Measurements from ENCODE around the gene TXNDC16. TPM values are rescaled to one million over a fixed set of nuclear protein-coding genes. Genes with fewer than 3 reads are reported as not detected.
"Not testable (repeated sequence)": the region's sequence is repeated elsewhere in the genome, so short reads cannot be mapped to it uniquely, and the experiment has no call there.

Gene TXNDC16
- polyA plus RNA-seq, 10 donors: 5.9 to 8.6 (median 7.0) TPM

- DNase-seq: no peak
These were observed 13.7 kb downstream of the TXNDC16 start for GRCh38 chr14:52538623-52539022.

GRCh38 chr14:52536269-52536668 is 16.0 kb downstream of the TXNDC16 start:
- no peak for DNase-seq

GRCh38 chr14:52531481-52531880 is 20.8 kb downstream of the TXNDC16 start:
- no peak for DNase-seq

DNA sequence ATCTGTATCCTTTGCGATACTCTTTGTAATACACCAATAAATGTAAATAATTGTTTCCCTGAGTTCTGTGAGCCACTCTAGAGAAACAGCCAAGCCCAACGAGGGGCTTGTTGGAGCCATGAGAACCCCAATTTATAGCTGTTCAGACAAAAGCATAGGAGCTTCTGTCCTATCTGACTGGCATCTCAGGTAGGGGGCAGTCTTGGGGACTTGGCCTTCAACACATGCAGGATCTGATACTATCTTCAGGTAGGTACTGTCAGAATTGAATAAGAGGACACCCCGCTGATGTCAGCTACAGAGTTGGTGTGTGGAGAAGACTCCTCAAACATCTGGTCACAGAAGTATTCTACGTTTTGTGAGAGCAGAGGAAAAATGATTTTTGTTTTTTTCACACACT is 25.3 kb downstream of the TXNDC16 start:
- DNase-seq: no peak

- DNase-seq: no peak
These were observed 29.5 kb downstream of the TXNDC16 start for GRCh38 chr14:52522581-52523345.

DNA sequence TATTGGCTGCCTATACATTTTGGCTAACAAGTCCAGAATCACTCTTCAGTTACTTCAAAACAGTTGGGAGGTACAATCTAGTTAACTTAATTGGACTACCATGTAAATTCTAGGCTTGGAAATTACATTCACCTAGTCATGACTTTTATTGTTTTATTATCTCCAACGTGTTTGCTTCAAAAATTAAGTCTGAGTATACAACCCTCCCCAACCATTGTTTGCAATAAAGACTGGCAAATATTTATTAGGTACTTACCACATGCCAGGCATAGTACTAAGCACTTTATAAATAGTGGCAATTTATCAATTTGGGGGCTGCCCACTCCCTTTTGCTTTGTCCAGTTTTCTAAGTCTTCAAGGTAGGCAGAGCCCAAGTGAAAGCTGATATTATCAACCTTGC is 30.3 kb downstream of the TXNDC16 start:
- no peak for DNase-seq

DNA sequence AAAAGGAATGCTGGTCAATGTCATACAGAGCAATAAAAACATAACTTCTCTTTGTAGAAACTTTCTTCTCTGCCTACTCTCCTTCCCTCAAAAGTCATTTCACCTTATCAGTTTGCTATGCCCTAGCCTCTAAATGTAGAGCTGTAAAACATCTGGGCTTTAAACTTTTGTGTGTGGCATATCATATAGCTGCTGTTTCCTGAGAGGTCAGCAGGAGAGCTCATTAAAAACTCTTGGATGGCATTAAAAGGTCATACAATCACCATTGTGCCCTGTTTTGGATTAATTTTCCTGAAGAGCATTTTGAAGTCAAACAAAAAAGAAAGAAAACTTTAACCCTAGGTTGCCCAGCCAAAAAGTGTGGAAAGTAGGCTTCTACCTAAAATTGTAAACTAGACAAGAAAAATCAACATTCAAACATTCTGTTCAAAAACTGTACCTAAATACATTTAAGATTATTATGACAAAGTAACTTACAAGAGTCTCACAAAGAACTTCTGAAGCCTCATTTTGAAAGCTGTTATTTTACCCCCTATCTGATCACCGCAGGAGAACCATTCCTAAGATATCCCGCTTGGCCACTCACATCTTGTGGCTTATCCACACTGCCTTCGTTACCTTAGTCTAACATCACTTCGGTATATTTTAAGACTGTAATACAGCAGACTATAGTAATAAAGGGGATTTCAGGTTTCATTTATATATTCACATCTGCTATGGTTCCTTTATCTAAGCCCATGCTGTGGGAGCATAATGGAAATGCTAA is 38.1 kb downstream of the TXNDC16 start:
- DNase-seq: no peak

GRCh38 chr14:52513249-52513648 is 39.1 kb downstream of the TXNDC16 start:
- no peak for DNase-seq

GRCh38 chr14:52494444-52494843 is 57.9 kb downstream of the TXNDC16 start:
- peak in 1 of 3 donors; percentile 11 for DNase-seq

DNA sequence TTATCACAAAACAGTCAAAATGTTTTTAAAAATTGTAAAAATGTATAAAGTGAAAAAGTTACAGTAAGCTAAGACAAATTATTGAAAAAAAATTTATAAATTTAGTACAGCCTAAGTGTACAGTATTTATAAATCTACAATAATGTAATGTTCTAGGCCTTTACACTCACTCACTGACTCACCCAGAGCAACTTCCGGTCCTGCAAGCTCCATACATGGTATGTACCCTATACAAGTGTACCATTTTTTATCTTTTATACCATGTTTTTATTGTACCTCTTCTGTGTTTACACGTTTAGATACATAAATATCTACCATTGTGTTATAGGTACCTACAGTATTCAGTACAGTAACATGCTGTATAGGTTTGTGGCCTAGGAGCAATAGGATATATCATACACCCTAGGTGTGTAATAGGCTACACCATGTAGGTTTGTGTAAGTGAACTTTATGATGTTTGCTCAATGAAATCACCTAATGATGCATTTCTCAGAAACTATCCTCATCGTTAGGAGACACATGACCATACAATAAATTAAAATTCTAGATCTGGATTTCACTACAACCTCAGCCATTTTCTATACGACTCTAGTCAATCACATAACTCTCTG is 66.8 kb downstream of the TXNDC16 start:
- DNase-seq: no peak

GRCh38 chr14:52481864-52482263 is 70.4 kb downstream of the TXNDC16 start:
- DNase-seq: no peak

- peak; percentile 19 to 57 (median 29) for DNase-seq
These were observed 78.7 kb downstream of the TXNDC16 start for GRCh38 chr14:52473557-52473956.

DNA sequence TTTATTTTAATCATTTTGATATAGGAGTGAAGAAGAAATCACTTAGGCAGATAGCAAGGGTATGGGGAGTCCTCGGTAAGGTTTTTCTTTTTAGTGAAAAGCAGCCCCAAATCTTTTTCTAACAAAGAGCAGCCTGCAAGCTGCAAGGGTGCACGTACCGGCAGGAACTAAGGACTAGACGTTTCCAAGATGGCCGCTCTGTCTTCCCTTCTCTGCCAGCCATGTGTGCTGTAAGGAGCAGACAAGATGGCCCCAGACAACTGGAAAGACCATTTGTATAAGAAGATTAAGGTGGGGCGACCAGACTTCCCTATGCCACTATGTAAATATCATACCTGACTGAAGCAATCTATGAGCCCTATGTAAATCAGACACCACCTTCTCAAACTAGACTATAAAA is 79.6 kb downstream of the TXNDC16 start:
- no peak for DNase-seq

DNA sequence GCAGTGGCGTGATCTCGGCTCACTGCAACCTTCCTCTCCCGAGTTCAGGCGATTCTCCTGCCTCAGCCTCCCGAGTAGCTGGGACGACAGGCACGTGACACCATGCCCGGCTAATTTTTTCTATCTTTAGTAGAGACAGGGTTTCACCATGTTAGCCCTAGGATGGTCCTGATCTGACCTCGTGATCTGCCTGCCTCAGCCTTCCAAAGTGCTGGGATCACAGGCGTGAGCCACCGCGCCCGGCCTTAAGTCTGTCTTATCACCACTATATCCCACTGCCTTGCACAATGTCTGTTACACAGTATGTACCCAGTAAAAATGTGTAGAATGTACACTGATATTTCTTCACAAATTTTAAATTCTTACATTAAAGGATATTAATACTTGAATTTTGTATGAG is 80.1 kb downstream of the TXNDC16 start:
- not testable (repeated sequence) for DNase-seq

DNA sequence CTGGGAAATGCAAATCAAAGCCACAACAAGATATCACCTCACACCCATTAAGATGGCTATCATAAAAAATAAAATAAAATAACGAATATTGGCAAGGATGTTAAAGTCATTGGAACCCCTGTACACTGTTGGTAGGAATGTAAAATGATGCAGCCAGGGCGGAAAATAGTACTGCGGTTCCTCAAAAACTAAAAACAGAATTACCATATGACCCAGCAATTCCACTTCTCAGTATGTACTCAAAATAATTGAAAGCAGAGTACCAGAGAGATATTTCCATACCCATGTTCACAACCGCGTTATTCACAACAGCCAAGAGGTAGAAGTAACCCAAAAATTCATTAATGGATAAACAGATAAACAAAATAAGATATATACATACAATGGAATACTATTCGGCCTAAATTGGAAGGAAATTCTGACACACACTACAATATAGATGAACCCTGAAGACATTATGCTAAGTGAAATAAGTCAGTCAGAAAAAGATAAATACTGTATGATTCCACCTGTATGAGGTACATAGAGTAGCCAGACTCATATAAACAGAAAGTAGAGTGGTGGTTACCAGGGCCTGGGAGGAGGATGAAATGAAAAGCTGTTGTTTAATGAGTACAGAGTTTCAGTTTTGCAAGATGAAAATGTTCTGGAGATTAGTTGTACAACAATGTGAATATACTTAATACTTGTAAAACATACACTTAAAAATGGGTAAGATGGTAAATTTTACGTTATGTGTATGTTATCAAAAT is 84.6 kb downstream of the TXNDC16 start:
- DNase-seq: no peak

DNA sequence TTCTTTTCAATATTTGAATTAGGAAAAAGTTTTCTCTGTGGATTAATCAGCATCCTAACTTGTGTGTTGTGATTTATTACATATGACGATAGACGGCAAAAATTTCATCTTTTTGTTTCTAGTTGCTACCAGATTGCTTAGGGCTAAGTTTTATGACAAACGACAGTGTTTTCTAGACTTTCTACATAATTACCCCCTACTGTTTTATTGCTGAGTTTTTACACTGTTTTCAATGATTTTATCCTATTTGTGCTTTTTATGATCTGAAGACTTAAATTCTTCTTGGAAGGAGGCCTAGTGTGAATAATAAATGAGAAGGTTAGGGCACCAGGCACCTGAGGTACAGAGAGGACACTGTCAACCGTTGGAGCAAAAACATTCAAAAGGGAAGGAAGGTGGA is 88.1 kb downstream of the TXNDC16 start:
- no peak for DNase-seq

DNA sequence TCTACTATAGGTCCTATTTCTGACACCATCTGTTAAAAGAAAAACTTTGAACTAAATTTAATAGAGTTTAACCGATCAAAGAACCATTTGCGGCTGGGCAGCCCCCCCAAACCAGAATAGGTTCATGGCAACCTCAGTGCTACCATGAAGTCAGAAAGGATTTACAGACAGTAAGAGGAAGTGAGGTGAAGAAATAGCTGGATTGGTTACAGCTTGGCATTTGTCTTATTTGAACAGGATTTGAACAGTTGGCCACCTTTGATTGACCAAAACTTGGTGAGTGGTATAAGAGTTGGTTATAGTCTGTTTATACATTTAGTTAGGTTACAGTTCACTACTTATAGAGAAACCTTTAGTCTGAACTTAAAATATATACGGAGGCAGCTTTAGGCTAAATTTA is 88.9 kb downstream of the TXNDC16 start:
- DNase-seq: no peak

DNA sequence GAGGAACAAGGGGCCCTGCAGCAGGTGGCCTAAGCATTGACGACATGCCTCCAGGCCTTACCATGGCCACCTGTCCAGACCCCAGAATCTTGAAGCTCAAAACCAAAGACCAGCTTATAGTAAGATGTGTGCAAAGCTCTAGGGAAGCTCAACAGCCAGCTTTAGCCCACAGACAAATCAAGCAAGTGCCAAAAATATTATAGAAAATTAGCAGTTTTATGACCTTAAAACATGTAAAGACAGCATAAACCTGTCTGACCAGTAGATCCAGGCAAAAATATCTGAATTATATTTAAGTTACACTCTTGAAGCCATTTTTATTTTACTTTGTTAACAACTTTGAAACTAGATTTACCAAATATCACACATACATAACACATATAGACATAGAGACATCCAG is 90.6 kb downstream of the TXNDC16 start:
- no peak for DNase-seq

DNA sequence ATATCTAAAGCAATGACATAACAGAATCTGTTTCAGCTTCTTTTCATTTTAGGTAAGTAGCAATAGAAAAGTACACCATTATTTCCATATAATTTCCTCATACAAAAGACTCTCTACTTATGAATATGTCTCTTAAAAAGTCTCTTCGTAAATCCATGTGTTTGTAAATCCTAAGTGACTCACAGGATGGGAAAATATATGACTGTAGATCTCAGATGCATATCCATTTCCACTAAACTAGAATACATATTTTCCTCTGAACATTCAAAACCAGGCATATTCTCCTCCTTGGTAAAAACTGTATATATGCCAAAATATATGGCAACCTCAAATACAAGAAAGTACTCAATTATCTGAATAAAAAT is 93.6 kb downstream of the TXNDC16 start:
- DNase-seq: no peak

GRCh38 chr14:52457411-52457810 is 94.9 kb downstream of the TXNDC16 start:
- no peak for DNase-seq

DNA sequence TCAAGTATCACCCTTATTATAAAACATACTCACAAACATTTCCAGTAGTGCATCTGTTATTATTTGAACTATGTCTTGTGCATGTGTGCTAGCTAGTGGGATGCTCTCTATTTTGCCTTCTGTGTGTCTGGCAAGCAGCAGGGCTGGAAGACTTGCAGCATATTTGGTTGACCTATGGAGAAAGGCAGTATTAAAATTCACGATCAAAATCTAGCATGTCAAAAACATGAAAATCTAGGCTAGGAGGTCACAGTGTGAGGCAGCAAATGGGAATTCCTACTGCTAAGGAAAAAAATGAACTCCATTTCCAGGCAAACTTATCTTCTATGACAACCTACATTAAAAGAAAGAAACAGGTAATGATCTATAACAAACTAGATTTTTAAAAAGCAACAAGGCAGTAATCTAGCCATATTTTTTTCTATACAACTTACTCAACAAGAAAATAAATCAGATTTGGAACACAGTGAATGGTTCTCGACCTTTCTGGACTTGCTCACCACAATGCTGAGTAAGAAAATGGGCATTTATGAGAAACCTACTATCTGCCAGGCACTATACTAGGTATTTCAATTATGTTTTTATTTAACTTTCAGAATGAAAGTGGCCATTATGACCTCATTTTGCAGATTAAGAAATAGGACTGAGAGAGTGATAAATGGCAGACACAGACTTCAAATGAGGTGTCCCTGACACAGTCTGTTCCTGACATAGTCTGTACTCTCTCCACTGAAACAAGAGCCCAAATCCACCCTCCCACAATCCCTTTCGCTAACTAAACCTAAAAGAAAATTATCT is 96.8 kb downstream of the TXNDC16 start:
- DNase-seq: peak in 1 of 3 donors; percentile 10
